ENCODE data around the gene ZFP2. TPM values are rescaled to one million over a fixed set of nuclear protein-coding genes. Genes with fewer than 3 reads are reported as not detected.

The ZFP2 gene
- total RNA-seq, 1 experiment from 2014 or later = not detected

- POLR2A ChIA-PET (ENCODE audit: unreplicated experiment) = no interaction called here
- intact Hi-C loops (cut with micrococcal nuclease; ENCODE audit: unreplicated experiment) = no loop called here
- Histone ChIP-seq H3K4me2 (no peak within 1 kb of the TSS), H3K36me3 (ENCODE audit: low read depth) (no peaks in the 10 kb centered on the region), H3K4me1 (replicated peaks; ENCODE audit: insufficient read depth) (no peaks in the 10 kb centered on the region), H3K4me3 (no peak within 1 kb of the TSS), H4K20me1 (ENCODE audit: insufficient read depth) (no peaks in the 10 kb centered on the region), H3K9me2 (ENCODE audit: insufficient read depth) (no peaks in the 10 kb centered on the region), H3K9me3 (ENCODE audit: insufficient read depth, low read depth) (peaks cover 7% of the 10 kb centered on the region; the same call in 1 of the 2 replicates), H3K27me3 (ENCODE audit: insufficient read depth, low read depth) (peaks cover 6% of the 10 kb centered on the region), H3F3A (ENCODE audit: insufficient read depth, low read depth) (no peaks in the 10 kb centered on the region), H2AFZ (no peak within 1 kb of the TSS), H3K79me2 (ENCODE audit: low read depth) (no peaks in the 10 kb centered on the region), H3K27ac (no peak within 1 kb of the TSS)
- no peak for DNase-seq
- no TSS peak for BruUV-seq (replicated peaks)
- CTCF ChIA-PET = no interaction called here
- TF ChIP-seq CTCF (conservative IDR thresholded peaks at IDR 0.05) (no peak), EZH2 (IDR thresholded peaks at IDR 0.05; ENCODE audit: low read depth) (no peak)
Measured at GRCh38 chr5:178940569-178941360, 45.1 kb downstream of the ZFP2 start, which contains the start of gene ZNF454. ZNF454 (plus strand) TSS chr5:178941198; CDS start chr5:178942792, 1,594 bp downstream.

GRCh38 chr5:178941361-178941760, 45.6 kb downstream of the ZFP2 start:
- no peak for DNase-seq

GRCh38 chr5:178965465-178966055, 69.8 kb downstream of the ZFP2 start:
- no peak overlapping the region for H3K4me2 ChIP-seq
- no peaks in the 10 kb centered on the region for H3K36me3 ChIP-seq (ENCODE audit: low read depth)
- no peak overlapping the region for H2AFZ ChIP-seq
- intact Hi-C loops (cut with micrococcal nuclease; ENCODE audit: unreplicated experiment) = no loop called here
- no TSS peak for BruUV-seq (replicated peaks)
- CTCF ChIA-PET = no interaction called here
- peaks cover 13% of the 10 kb centered on the region; the same call in 1 of the 2 replicates for H3K9me3 ChIP-seq (ENCODE audit: insufficient read depth, low read depth)
- H3K79me2 ChIP-seq (ENCODE audit: low read depth) = no peaks in the 10 kb centered on the region
- no peaks in the 10 kb centered on the region for H3K9me2 ChIP-seq (ENCODE audit: insufficient read depth)
- no peaks in the 10 kb centered on the region for H3F3A ChIP-seq (ENCODE audit: insufficient read depth, low read depth)
- TF ChIP-seq EZH2 (IDR thresholded peaks at IDR 0.05; ENCODE audit: low read depth) (no peak), CTCF (conservative IDR thresholded peaks at IDR 0.05) (no peak)
- no peaks in the 10 kb centered on the region for H4K20me1 ChIP-seq (ENCODE audit: insufficient read depth)
- no peak overlapping the region for H3K27ac ChIP-seq
- no peaks in the 10 kb centered on the region for H3K4me1 ChIP-seq (replicated peaks; ENCODE audit: insufficient read depth)
- H3K27me3 ChIP-seq (ENCODE audit: insufficient read depth, low read depth) = 0 out of 2 replicates have a peak, but pooled peaks cover 3% of the 10 kb centered on the region
- H3K4me3 ChIP-seq = no peak overlapping the region
- POLR2A ChIA-PET (ENCODE audit: unreplicated experiment) = no interaction called here
- DNase-seq = no peak

More at GRCh38 chr5:178941361-178941760, 45.6 kb downstream of the ZFP2 start:
- Histone ChIP-seq H3K36me3 (ENCODE audit: low read depth) (no peaks in the 10 kb centered on the region), H3F3A (ENCODE audit: insufficient read depth, low read depth) (no peaks in the 10 kb centered on the region), H3K4me2 (no peak overlapping the region), H3K9me3 (ENCODE audit: insufficient read depth, low read depth) (peaks cover 7% of the 10 kb centered on the region; the same call in 1 of the 2 replicates), H4K20me1 (ENCODE audit: insufficient read depth) (no peaks in the 10 kb centered on the region), H3K27me3 (ENCODE audit: insufficient read depth, low read depth) (peaks cover 9% of the 10 kb centered on the region), H3K27ac (no peak overlapping the region), H3K4me3 (no peak overlapping the region), H3K4me1 (replicated peaks; ENCODE audit: insufficient read depth) (no peaks in the 10 kb centered on the region), H3K79me2 (ENCODE audit: low read depth) (no peaks in the 10 kb centered on the region), H3K9me2 (ENCODE audit: insufficient read depth) (no peaks in the 10 kb centered on the region), H2AFZ (no peak overlapping the region)
- no TSS peak for BruUV-seq (replicated peaks)
- ChIA-PET CTCF (no interaction called here), POLR2A (ENCODE audit: unreplicated experiment) (no interaction called here)
- intact Hi-C loops (cut with micrococcal nuclease; ENCODE audit: unreplicated experiment) = no loop called here
- no peak for TF ChIP-seq EZH2 (IDR thresholded peaks at IDR 0.05; ENCODE audit: low read depth)
- no peak for TF ChIP-seq CTCF (conservative IDR thresholded peaks at IDR 0.05)

Measured in PC-9 (cell line).